Measurements from ENCODE around the gene MZF1.
"Not testable (repeated sequence)": the region's sequence is repeated elsewhere in the genome, so short reads cannot be mapped to it uniquely, and the experiment has no call there.

Gene MZF1

DNA sequence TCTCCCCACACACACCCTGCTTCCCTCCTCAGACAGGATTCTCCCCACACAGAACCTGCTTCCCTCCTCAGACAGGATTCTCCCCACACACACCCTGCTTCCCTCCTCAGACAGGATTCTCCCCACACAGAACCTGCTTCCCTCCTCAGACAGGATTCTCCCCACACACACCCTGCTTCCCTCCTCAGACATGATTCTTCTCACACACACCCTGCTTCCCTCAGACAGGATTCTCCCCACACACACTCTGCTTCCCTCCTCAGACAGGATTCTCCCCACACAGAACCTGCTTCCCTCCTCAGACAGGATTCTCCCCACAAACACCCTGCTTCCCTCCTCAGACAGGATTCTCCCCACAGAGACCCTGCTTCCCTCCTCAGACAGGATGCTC lies 34.0 kb downstream of the MZF1 start:
- DNase-seq (ENCODE audit: low spot score) = not testable (repeated sequence)

DNA sequence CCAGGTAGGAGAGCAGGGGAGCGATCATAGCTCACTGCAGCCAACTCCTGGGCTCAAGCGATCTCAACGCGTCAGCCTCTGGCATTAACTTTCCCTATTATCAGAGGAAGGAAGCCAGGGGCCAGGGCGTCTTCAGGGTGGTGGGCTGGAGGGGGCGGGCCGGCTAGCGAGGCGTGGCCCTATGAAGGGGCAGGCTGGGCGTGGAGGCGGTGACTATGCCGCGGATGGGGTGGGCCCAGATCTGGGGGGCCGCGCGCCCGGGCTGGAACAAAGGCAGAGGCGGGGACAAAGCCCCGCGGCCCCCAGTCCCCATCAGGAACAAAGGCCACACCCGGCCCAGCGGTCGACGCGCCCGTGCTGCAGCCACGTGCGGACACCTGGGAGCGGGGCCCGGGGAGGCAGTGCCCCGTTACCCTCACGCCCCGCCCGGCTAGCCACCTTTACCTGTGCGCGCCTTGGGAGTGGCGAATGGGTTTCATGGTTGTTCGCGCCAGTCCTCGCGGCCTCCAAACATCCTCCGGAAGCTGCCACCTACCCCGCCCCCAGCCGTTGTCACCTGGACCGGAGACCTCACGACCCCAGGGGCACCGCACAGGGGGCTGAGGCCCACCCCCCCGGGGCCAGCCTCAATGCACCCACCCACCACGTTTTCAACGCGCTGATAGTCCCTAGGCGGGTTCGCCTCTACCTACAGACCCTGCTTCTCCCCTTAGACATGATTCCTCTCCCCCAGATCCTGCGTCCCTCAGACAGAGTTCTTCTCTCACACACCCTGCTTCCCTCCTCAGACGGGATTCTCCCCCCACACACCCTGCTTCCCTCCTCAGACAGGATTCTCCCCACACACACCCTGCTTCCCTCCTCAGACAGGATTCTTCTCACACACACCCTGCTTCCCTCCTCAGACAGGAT lies 34.6 kb downstream of the MZF1 start:
- DNase-seq (ENCODE audit: low spot score) = no peak

DNA sequence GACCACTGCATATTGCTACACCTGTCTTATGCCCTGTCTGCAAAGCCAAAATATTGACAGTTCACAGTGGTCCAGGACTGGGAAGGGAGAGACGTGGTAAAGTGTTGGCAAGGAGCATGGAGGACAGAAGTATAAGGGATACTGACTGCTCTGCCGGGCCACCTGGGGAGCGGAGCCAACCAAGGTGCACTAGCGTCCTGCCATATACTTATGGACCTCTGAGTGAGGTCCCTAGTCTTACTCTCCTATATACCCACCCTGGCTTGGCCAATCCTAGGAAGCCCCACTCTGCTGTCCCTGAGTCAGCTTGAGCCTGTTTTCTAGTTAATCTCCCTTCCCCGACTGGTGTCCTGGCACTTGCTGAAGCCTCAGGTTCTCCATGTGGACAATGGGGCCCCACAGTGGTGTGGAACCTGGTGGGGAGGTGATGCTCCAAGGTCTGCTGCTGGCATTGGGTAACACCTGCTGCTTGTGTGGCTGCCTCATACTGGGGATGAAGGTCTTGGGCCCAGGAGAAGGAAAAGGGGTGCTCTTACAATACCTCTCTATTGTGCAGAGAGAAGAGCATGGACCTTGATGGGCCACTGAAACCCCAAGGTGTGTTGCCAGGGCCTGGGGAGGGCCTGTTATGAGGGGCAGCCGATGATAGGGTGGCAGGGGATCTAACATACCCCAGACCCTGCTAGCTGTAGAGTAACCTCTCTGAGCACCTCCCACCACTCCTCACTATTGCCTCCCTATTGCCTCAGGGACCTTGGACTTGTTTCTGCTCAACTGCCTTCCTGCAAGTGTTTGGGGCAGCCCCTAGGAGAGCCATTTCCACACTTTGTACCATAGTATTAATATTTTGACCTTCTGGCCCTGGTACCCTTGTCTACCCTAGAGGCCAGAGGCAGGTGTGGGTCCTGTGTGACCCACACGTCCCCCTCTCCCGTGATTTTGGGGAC lies 36.0 kb downstream of the MZF1 start:
- DNase-seq (ENCODE audit: low spot score) = no peak

DNA sequence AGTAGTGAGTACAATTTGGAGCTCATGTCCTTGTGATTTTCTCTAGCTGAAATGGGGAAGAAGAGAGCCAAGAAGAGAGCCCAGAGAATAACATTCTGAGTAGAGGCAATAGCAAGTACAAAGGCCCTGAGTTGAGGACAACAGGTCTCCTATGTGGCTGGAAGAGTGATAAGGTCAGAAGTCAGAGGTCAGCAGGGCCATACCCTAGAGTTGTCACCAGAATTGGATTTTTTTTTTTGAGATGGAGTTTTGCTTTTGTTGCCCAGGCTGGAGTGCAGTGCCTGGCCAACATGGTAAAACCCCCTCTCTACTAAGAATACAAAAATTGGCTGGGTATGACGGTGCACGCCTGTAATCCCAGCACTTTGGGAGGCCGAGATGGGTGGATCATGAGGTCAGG lies 37.3 kb downstream of the MZF1 start:
- DNase-seq (ENCODE audit: low spot score) = no peak

DNA sequence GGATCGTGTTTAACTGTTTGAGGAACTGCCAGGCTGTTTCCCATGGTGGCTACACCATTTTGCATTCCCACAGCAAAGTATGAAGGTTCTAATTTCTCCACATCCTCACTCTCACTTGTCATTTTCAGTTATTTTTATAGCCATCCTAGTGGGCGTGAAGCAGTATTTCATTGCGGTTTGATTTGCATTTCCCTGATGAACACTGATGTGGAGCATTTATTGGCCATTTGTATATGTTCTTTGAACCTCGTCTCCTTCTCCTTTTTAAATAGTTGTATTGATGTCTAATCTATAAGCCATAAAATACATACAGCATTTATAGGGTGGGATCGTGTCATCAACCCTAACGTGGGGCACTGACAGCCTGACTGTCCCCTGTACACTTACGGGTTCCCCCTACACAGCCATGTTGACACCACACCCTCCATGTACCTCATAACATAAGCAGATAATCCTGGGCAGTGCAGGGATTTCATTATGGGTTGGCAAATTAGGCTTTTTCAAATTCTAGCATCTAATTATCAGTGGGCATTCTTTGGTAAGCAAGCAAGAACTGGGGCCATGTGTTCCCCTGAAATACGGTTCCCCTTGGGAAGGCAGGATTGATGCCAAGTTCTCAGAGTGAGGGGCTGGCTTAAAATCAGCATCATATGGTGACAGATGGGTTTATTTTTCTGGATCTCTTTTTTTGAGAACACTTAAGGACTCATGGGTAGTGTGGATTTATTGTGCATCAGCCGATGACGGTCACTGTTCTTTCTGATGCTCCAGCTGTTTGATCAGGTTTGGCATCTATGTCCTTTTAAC lies 41.9 kb downstream of the MZF1 start:
- no peak for DNase-seq (ENCODE audit: low spot score)

DNA sequence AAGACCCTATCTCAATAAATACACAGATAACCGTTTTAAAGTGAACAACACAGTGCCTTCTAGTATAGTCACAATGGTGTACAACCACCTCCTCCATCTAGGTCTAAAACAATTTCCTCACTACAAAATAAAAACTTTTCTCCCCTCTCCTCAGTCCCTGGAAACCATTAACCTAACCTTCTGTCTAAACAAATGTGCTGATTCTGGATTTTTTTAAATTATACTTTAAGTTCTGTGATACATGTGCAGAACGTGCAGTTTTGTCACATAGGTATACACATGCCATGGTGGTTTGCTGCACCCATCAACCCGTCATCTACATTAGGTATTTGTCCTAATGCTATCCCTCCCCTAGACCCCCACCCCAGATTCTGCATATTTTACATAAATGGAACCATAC lies 43.7 kb downstream of the MZF1 start:
- no peak for DNase-seq (ENCODE audit: low spot score)

DNA sequence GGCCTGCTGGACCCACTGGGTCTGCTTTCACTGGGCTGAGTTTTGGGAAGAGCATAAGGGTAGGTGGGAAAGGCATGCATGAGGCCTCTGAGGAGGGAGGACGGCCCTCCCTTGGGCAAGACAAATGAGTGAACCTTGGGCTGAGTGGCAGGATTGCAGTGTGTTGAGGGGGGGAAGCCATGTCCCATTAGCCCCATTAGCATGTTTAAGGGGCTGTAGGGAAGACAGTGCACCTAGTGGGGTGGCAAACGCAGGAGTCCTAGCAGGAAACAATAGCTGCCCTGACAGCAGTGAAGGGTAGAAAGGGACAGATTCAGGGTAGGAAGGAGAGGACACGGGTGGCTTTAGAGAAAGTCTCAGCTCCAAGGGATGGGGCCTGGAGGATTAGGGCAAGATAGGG lies 50.4 kb downstream of the MZF1 start:
- no peak for DNase-seq (ENCODE audit: low spot score)

DNA sequence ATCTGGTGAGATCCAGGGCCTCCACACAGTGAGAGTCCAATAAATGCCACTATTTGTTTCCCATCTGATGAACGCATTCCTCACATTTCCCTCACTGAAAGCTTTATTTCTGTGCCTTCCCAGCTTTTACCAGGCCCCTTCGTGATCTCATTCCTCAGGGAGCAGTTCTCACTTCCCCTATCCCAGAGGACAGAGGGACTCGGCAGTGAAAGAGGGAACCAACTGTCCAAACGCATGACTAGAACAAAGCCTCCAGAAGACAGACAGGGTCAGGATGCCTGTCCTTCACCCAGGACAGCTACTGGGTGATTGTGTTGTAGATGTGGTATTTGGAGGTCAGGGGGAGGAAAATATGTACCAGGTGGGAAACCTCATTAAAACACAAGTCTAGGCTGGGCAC lies 51.5 kb downstream of the MZF1 start:
- DNase-seq (ENCODE audit: low spot score) = no peak

DNA sequence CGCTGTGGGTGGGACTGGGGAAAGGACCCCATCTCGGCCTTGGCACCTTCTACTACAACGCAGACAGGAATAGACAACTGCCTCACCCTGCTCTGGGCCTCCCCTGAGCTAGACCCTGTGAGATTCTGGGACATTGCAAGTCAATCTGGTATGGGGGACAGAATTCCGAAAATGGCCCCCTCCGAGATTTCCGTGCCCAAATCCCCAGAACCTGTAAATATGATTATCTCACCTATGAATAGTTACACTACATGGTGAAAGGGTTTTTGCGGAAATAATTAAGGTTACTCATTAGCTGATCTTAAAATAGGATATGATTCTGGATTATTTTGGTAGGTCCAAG lies 52.9 kb downstream of the MZF1 start:
- no peak for DNase-seq (ENCODE audit: low spot score)

DNA sequence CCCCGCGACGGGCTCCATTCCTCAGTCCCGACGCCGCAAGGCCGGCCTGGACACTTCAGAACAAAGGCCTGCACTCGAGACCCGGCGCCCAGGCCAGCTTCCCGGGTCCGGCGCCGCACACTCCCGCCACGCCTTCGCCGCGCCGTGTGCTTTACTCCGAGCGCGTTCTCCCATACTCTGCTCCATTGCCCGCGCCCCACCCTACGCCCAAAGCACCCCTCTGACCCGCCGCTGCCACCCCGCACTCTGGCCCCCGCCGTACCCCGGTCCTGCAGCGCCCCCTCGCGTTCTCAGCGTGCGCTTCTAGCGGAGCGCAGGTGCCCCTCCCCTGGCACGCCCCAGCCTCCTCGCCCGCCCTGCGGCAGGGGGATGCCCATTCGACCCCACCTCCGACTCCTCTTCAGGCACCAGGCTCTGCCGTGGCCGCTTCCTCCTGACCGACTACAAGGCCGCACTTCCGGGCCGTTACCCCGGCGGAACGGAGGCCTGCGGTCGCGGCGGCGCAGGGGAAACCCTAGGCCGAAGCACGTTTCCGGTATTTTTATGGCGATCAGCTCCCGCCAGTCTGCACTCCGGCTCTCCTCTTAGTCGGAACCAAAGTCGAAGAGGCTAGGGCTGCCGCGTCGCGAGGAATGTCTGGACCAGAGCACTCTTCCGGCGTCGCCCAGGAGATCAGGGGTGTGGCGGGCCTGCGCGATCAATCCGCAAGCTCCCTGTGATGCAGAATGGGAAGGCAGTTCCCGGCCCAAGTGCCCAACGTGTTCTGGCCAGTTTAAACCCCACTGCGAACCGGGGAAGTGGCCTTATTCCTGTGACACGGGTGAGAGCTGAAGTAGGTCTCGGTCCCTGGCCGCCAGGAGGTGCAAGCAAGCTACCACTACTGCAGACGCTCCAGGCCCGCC lies 53.5 kb downstream of the MZF1 start, which contains the start of gene ZBTB45:
Gene ZBTB45, minus strand, starts transcription at position 456 of the 902 bp plus-strand sequence. CDS start 2,137 bp downstream, outside the sequence.
- DNase-seq (ENCODE audit: low spot score) = peak; percentile 94

DNA sequence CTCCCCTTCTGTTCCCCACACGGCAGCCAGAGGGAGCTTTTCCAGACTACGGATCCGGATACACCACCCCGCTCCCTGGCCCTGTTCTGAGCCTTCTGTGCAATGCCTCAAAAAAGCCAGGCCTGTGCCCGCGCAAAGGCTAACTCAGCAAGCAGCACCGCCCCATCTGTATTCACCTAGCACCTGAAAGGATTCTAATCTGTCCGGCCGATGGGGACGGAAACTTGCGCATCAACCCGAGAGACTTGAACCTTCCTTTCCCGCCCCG lies 54.1 kb downstream of the MZF1 start:
- peak; percentile 51 for DNase-seq (ENCODE audit: low spot score)

DNA sequence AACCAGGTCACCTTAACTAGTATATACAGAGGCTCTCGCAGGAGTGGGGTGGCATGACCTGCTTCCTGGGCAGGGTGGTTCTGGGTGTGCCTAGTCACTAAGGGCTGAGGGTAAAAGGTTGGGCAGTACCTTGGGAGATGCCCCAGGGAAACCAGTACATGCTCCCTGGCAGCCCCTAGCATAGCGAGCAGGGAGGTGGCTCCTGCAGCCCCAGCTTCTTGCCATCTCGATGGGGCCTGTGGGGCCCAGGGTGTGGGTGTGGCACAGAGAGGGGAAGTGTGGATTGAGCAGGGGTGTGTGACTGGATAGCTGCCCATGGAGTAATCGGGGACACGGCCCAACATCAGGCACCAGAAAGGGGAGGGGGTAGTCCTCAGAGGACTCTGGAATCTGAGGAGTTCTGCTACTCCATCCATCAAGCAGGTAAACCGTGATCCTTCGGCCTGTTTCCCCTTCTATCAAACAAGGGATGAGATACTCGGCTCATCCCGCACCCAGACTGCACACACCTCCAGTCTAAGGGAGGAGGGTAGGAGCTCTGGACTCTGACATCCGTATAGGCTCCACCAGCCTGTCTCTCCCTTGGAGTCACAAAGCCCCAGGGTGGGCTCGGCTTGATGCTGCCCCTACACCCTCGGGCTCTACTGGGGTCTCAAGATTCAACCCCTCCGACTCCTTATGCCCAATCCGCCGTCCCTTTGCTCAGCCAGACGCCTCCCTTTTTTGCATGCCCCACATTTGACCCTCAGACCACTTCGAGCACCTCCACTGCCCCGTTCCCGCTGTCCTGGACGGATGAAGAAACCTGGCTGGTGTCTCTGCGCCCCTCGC lies 54.7 kb downstream of the MZF1 start:
- DNase-seq (ENCODE audit: low spot score) = no peak

DNA sequence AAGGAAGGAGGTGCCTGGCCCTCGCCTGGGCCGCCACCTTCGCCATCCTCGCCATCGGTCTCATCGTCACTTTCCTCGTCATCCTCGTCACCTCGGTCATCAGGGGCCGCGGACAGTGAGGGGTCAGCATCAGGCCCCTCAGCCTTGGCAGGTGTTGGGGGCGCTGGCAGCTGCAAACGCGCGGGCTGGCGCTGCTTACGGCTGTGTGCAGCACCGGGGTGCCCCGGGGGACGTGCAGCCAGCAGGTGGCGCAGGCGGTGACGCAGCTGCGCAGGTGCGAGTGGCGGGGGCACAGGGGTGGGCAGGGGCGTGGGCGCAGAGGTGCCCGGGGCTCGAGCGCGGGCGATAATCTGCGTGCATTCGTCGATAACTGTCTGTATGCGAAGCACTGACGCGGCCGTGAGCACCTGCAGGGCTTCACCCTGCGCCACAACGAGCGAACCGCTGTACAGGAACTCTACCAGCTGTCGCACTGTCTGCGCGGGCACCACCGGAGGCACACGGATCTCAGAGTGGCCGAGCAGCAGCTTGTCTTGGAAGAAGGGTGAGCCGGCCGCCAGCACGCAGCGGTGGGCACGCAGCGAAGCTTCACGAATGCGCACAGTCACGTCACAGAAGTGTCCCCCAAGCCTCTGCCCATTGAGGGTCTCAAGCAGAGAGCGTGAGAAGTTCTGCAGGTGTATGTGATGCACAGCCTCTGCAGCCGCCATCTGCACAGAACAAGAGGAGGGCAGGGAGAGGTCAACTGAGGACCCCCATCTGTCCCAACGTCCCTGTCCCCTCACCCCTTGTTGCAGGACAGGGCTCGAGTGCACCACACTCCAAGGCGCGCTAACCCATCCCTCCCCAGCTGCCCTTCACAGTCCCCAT lies 55.9 kb downstream of the MZF1 start:
- DNase-seq (ENCODE audit: low spot score) = no peak

DNA sequence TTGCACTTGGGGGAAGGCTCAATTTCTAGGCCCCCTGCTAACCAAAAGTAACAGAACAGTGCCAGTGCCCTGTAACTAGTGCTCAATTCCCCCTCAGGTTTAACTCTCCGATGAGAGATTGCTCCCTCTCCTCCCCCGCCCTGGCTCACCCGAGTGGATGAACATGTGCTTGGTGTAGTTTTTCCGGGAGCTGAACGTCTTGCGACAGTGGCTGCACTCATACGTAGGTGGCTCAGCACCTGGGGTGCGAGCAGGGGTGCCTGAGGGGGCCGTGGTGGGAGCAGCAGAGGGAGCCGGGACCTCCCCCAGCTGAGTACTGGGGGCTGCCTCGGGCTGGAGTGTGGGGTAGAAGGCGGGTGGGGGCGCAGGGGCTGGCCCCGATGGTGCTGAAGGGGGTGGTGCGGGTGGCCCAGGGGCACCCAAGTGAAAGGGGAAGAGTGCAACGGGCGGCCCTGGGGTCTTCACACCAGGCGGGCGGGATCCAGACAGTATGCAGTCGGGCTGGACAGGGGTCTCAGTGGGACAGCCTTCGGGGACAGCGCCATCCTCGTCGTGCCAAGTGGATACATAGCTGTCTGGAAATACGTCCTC lies 56.8 kb downstream of the MZF1 start:
- DNase-seq (ENCODE audit: low spot score) = no peak

DNA sequence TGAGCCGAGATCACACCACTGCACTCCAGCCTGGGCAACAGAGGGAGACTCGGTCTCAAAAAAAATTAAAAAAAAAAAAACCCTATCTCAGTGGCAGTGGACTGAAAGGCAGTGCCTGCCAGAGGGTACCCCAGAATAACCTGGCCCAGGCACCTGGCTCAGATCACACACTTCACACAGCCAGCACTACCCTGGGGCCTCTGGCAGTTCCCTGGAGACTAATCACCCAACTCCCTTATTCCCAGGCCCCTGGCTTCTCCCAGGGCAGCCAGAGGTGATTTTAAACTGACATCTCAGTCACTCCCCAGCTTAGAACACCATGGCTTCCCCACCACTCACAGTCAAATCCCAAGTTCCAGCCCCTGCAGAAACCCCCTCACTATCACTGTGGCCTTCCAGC lies 57.9 kb downstream of the MZF1 start:
- no peak for DNase-seq (ENCODE audit: low spot score)

DNA sequence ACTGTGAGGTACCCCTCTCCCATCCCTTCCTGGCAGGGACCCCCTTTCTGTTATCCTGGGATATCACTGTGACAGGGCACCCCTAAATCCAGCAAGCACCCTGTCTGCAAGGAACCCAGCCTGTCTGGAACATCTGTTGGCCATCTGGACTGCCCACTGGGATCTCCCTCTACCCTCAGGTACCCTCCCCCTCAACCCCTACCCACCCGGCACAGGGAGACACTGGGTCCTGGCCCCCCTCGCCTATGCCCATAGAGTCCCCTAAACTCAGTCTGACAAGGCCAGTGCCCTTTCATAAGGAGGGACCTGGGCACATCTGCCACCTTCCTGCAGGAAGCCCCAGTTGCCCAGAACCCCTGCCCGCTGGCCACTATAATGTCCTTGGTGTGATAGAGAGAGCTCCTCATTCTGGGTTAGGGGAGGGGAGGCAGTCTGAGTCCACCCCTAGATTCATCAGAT lies 58.5 kb downstream of the MZF1 start:
- no peak for DNase-seq (ENCODE audit: low spot score)

DNA sequence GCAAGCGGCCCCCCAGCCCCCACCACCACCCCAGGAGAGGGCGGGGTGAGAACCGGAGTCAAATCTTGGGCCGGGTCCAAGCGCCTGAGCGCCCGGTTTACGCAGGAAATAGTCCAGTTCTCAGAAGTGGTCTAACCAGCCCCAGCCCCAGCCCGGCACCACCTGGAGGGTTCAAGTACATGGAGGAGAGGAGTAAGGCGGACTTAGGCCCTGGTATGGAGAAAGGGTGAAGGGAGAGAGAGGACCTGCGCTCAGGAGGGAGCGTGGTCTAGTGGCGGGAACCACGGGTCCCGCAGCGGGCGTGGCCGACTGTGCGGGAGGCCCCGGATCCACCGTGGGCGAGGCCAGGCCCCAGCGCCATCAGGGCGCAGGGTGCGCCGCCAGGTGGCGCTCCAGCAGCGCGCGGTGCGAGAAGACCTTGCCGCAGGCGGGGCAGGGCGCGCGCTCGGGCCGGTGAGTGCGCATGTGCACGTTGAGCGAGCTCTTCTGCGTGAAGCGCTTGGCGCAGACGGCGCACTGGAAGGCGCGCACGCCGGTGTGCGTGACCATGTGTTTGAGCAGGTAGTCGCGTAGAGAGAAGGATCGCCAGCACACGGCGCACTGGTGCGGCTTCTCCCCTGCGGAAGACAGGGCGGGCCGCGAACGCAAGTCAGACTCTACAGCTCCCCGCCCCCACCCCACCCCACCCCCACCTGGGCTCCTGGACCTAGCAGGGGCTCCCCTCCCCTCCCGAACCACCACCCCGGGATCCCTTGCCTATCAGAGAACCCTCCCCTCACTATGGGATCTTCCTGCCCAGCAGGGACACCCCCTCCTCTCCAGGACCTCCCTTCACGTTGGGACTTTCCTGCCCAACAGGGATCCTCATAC lies 59.2 kb downstream of the MZF1 start:
- DNase-seq (ENCODE audit: low spot score) = peak; percentile 85

DNA sequence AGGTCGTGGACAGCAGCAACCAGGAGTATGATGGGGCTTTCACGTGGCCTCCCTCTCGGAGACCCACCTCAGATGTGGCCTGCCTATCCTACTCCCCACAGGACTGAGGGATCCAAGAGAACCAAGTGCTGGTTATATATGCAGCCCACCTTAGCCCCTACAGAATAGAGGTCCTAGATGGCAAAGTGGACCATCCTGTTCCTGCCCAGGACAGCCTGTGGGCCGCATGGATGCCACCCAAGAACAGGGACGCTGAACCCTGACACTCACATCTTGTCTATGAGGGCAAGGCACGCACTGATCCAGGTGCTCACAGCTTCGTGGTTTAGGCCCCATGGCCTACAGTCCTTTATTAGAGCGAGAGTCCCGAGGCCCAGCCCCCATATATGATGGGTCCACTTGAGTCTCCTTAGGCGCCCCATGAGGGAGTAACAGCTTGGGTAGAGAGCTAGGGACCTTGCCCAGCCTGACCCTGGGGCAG lies 59.9 kb downstream of the MZF1 start:
- no peak for DNase-seq (ENCODE audit: low spot score)
